D721Med (cell line): ENCODE results near the gene SORCS2.

ENCODE experiments used
- DNase-seq: peaks from one replicate; pipeline ENCODE4 v3.0.0; 2011; ENCODE audit warnings: low spot score; ENCODE audit not compliant: insufficient read length
- FAIRE-seq: peaks from 2 replicates; lab custom pipeline; 2011; peaks lifted over from hg19 to GRCh38; lab: Jason Lieb, UNC
- TF ChIP-seq, protein P1 (sequence below): IDR thresholded peaks from 2 replicates; pipeline ENCODE4 v1.5.1; 2012; ENCODE audit warnings: mild to moderate bottlenecking, control low read depth; ENCODE audit not compliant: insufficient read depth; ENCODE audit errors: missing control alignments

Gene SORCS2

DNA sequence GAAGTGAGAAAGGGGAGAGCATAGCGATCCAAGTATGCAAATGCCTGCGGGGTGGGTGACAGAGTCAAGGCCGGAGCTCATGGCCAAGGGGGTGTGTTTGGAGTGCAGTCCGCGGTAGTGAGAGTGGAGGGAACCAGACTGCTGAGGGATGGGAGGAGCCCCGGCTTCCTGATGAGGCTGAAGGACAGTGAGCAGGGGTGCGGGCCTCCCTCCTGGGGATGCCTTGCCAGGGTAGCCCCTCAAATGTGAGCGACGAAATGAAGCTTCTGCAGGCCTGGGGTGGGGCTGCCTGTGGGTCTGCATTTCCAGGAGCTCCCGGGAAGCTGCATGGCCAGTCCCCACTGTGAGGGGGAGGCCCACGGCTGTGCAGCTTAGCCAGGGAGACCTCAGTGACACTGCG, 197.4 kb downstream of the SORCS2 start:
- FAIRE-seq (no peak), DNase-seq (peak; percentile 15)
- TF ChIP-seq, protein P1, sequence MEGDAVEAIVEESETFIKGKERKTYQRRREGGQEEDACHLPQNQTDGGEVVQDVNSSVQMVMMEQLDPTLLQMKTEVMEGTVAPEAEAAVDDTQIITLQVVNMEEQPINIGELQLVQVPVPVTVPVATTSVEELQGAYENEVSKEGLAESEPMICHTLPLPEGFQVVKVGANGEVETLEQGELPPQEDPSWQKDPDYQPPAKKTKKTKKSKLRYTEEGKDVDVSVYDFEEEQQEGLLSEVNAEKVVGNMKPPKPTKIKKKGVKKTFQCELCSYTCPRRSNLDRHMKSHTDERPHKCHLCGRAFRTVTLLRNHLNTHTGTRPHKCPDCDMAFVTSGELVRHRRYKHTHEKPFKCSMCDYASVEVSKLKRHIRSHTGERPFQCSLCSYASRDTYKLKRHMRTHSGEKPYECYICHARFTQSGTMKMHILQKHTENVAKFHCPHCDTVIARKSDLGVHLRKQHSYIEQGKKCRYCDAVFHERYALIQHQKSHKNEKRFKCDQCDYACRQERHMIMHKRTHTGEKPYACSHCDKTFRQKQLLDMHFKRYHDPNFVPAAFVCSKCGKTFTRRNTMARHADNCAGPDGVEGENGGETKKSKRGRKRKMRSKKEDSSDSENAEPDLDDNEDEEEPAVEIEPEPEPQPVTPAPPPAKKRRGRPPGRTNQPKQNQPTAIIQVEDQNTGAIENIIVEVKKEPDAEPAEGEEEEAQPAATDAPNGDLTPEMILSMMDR, result no peak

DNA sequence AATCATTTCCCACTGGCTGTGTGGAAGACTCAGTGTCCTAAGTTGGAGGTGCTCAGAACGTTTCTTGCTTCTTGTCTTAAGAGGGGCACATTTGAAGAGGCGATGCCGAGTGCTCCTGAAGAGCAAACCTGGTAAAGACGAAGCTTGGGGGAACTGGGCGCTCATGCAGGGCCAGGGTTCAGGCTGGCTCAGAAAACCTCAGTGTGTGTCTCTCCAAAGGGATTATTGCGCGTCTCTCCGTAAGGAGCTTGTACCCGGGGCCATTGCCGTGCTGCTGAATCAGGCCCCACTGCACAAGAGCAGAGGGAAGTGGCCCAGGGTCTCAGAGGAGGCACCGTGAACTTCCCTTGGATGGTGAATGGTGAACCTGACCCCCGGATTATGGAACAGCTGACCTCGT, 198.0 kb downstream of the SORCS2 start:
- DNase-seq (peak; percentile 13), FAIRE-seq (no peak)
- TF ChIP-seq, protein P1, result no peak

DNA sequence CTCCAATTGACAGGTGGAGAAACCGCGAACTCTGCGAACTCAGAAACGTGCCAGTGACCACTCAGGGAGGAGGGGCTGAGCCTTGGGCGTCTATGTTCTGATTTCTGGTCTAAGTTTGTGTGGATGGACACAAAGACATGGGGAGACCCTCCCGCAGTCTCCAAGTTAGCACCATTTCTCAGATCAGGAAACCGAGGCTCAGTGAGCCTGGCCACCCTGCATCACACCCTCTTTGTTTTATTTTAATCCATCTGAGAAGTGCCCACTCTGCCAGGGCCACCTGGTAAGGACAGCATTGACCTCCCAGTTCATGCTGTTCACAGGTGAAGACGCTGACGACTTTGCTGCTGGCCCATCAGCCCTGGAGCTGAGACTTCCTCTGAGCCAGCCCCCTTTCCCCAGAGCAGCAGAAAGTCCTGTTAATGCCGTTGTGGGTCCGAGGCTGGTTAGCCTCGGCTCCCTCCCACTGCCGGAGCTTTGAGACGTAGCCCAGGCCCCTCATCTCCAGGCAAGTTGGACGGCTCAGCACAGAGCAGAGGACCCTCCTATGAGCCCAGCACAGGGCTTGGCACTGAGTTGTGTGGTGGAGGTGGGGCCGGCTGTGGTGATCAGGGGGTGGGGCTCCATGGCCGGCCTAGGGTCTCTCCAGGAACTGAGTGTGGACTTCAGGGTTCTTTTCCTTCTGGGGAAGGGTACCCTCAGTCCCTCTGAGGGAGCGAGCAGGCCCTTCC, 198.7 kb downstream of the SORCS2 start:
- DNase-seq (peak; percentile 12), FAIRE-seq (no peak)
- TF ChIP-seq, protein P1, result no peak

DNA sequence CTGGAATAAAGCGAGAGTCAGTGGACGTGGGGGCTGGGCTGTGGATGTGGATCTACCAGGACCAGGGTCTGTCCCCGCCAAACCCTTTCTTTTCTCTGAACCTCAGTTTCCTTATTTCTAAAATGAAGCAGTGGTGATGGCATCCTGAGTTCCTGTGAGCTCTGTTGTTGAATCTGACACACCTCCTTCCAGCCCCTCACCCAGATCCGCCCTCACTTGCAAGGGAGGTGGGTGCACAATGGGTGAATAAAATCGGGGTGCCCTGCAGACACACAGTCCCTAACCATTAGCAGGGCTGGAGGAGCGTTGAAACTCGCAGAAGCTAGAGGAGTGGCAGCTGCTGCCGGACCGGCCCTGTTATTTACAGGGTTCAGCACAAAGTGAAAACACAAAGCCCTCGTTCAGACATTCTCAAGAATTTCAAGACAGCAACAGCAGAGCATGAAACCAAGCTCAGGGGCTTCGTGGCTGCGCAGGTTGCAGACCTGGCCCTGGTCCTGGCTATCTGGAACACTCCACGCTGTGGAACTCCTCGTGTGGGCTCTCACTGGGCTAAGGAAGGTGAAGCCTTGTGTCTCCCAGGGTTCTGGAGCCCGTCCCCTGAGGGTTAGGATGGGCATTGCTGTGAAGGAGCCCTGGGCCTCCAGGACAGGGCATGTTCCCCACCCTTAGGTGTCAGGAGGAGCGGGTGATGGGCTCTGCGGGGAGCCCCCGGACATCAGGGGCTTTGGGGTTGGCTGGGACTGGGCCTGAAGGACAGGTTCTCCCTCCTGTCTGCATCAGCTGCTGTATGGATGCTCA, 199.5 kb downstream of the SORCS2 start:
- TF ChIP-seq, protein P1, result no peak
- FAIRE-seq, result no peak
- DNase-seq, result peak; percentile 12

DNA sequence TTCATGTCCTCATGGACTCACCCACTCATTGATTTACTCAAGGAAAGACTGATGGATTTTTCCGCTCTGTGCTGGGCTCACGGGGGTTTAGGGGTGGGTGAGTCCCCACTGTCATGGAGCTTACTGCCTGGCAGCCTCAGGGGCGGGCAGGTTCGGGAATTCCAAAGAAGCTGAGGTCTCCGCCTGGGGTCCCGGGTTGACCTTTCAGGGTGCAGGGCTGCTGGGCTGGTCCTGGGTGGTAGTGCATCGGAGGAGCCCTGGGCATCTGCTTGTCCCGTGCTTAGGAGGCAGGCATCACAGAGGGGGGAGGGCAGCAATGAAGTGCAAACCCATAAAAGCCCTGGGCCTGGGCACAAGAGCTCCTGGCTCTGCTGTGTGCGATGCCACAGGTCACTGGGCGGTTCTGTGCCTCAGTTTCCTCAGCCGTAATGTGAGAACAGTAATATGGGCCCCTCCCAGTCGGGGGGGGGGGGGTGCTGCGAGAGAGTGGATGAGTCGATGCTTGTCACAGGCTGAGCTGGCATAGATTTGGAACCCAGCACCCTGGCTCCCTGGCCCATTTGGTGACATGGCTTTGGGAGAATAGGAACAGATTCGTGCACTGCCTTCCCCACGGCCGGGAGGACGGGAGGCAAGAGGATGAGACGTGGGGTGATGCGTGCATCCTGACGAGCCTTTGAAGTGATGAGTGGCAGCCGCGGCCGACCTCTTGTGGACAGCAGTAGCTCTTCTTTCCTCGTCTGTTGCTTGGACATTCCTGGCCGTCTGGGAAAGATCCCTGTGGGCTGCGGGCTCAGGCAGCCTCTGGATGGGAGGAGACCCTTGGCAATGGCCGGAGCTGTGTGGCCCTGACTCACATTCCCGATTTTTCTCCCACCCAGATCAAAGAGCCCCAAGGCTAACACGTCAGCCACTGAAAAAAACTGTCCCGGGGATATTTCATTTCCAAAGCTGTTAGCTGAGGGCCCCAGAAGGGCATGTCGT, 200.4 kb downstream of the SORCS2 start:
- DNase-seq (peak; percentile 11), FAIRE-seq (no peak)
- TF ChIP-seq, protein P1, result no peak

DNA sequence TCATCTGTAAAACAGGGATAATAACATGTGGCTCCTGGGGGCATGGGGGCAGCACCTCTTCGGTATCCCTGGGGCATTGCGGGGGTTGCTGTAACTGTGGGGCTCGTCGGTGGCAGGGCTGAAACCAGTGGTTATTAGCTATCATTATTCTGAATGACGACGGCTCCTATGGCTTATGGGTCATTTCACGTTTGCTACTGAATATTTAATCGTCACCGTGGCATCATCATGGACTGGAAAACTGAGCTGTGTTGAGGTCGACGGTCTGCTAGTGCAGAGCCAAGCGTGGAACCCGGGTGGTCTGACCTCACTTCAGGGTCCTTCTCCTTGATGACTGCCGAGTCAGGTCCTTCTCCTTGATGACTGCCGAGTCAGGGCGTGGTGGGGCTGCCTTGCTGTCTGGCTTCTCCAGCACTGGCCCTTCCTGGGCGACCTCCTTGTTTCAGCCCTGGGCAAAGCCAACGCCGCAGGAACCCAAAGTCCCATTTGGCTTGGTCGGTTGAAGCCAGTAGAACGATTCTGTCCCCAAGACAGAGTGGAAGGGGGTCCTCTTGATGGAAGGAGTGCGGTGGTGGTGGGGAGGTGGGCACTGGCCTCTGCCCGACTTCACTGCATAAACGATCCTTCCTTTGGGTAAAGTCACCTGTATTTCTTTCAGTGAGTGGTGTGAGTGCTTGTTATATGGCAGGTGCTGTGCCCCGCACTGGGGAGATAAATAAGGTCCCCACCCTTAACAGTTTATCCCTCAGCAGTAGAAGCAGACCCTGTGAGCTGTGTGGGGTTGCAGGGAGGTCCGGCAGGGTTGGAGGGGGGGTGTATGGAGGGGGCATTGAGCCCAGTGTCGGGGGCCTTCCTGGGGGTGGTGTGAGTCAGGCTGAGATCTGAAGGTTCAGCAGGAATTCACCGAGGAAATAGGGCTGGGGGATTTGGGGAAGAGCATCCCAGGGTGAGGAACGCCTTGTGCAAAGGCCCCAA, 201.6 kb downstream of the SORCS2 start:
- FAIRE-seq (no peak), DNase-seq (peak; percentile 11)
- TF ChIP-seq, protein P1, result no peak
